Stimulated activated CD4-positive, alpha-beta T cell treated with anti-CD3 and anti-CD28 coated beads, Interleukin-4, amount 100 ng/mL, for 1 hour (primary cell): ENCODE data around the gene CACNB2.
"Not testable (repeated sequence)": the region's sequence is repeated elsewhere in the genome, so short reads cannot be mapped to it uniquely, and the experiment has no call there.

ENCODE experiments used
- DNase-seq: peaks from one replicate; pipeline ENCODE4 v3.0.0-alpha.2; 2020

CACNB2 gene

GRCh38 chr10:18414061-18414460, 273.8 kb downstream of the CACNB2 start:
- DNase-seq: no peak

GRCh38 chr10:18417950-18418527, 277.8 kb downstream of the CACNB2 start:
- no peak for DNase-seq

GRCh38 chr10:18418541-18419215, 278.5 kb downstream of the CACNB2 start:
- DNase-seq: no peak

- no peak for DNase-seq
Measured at GRCh38 chr10:18419945-18420344, 279.7 kb downstream of the CACNB2 start.

GRCh38 chr10:18421726-18422293, 281.6 kb downstream of the CACNB2 start:
- DNase-seq: no peak

GRCh38 chr10:18423058-18423637, 282.9 kb downstream of the CACNB2 start:
- DNase-seq: no peak

- no peak for DNase-seq
Measured at GRCh38 chr10:18424200-18424599, 284.0 kb downstream of the CACNB2 start.

GRCh38 chr10:18429335-18429734, 289.1 kb downstream of the CACNB2 start:
- no peak for DNase-seq

GRCh38 chr10:18436902-18437301, 296.7 kb downstream of the CACNB2 start:
- DNase-seq: no peak

- DNase-seq: no peak
Measured at GRCh38 chr10:18437486-18437885, 297.3 kb downstream of the CACNB2 start.

GRCh38 chr10:18438361-18439126, 298.3 kb downstream of the CACNB2 start:
- DNase-seq: no peak

GRCh38 chr10:18439601-18440000, 299.4 kb downstream of the CACNB2 start:
- DNase-seq: no peak

GRCh38 chr10:18445635-18446034, 305.4 kb downstream of the CACNB2 start:
- DNase-seq: not testable (repeated sequence)

- no peak for DNase-seq
Measured at GRCh38 chr10:18446205-18446604, 306.0 kb downstream of the CACNB2 start.

- no peak for DNase-seq
Measured at GRCh38 chr10:18449611-18450026, 309.4 kb downstream of the CACNB2 start.

- DNase-seq: no peak
Measured at GRCh38 chr10:18450298-18450697, 310.1 kb downstream of the CACNB2 start.

- DNase-seq: no peak
Measured at GRCh38 chr10:18455086-18455884, 315.1 kb downstream of the CACNB2 start.

GRCh38 chr10:18456984-18457383, 316.8 kb downstream of the CACNB2 start:
- no peak for DNase-seq

- no peak for DNase-seq
Measured at GRCh38 chr10:18460032-18460431, 319.8 kb downstream of the CACNB2 start.

- DNase-seq: no peak
Measured at GRCh38 chr10:18463673-18464211, 323.5 kb downstream of the CACNB2 start.

- no peak for DNase-seq
Measured at GRCh38 chr10:18469125-18469524, 328.9 kb downstream of the CACNB2 start.

- no peak for DNase-seq
Measured at GRCh38 chr10:18472977-18473376, 332.8 kb downstream of the CACNB2 start.
